SU-DHL-6 (cell line): ENCODE data around the gene WWOX.

Source experiments
- CTCF ChIP-seq: fragments of 200-600 bp; sonication (generic); IDR thresholded peaks from one replicate; pipeline ENCODE4 v1.5.1; 2017; ENCODE audit warnings: antibody characterized with exemption, mild to moderate bottlenecking, low read length, moderate library complexity; ENCODE audit not compliant: insufficient read depth, poor library complexity, severe bottlenecking
- EZH2phosphoT487 ChIP-seq: fragments of 200-600 bp; sonication (generic), shearing (Covaris generic); conservative IDR thresholded peaks from 2 replicates; pipeline ENCODE4 v1.6.1; 2018; ENCODE audit warnings: mild to moderate bottlenecking, antibody characterized with exemption, low read length, moderate library complexity, mixed read lengths

- no peak for TF ChIP-seq CTCF
- no peak for TF ChIP-seq EZH2phosphoT487
These were observed 584.7 kb downstream of the WWOX start for GRCh38 chr16:78684030-78684611.
